Measurements from ENCODE around the gene SLC27A3.
"Not testable (repeated sequence)": the region's sequence is repeated elsewhere in the genome, so short reads cannot be mapped to it uniquely, and the experiment has no call there.

SLC27A3 gene

GRCh38 chr1:153763365-153764225, 11.6 kb upstream of the SLC27A3 start:
- no peak for DNase-seq

GRCh38 chr1:153764310-153764709, 10.9 kb upstream of the SLC27A3 start:
- DNase-seq = no peak

GRCh38 chr1:153766663-153767062, 8.5 kb upstream of the SLC27A3 start:
- not testable (repeated sequence) for DNase-seq

- no peak for DNase-seq
Observed at GRCh38 chr1:153767519-153767918, 7.7 kb upstream of the SLC27A3 start.

- no peak for DNase-seq
Observed at GRCh38 chr1:153768316-153769181, 6.7 kb upstream of the SLC27A3 start.

- DNase-seq = no peak
Observed at GRCh38 chr1:153769221-153769620, 6.0 kb upstream of the SLC27A3 start.

- no peak for DNase-seq
Observed at GRCh38 chr1:153770797-153771196, 4.4 kb upstream of the SLC27A3 start.

- DNase-seq = no peak
Observed at GRCh38 chr1:153771261-153771660, 3.9 kb upstream of the SLC27A3 start.

- no peak for DNase-seq
Observed at GRCh38 chr1:153771841-153772593, 3.2 kb upstream of the SLC27A3 start.

GRCh38 chr1:153773096-153773921, 1.9 kb upstream of the SLC27A3 start:
- DNase-seq = peak; percentile 36

- DNase-seq = no peak
Observed at GRCh38 chr1:153774026-153774595, 1.1 kb upstream of the SLC27A3 start.

GRCh38 chr1:153775458-153776327, 486 bp downstream of the SLC27A3 start:
- peak; percentile 67 for DNase-seq

GRCh38 chr1:153776352-153776751, 1.1 kb downstream of the SLC27A3 start:
- DNase-seq = no peak

GRCh38 chr1:153776845-153777370, 1.7 kb downstream of the SLC27A3 start:
- no peak for DNase-seq

- DNase-seq = no peak
Observed at GRCh38 chr1:153777648-153778047, 2.4 kb downstream of the SLC27A3 start.

- DNase-seq = no peak
Observed at GRCh38 chr1:153778051-153778823, 3.0 kb downstream of the SLC27A3 start.

- no peak for DNase-seq
Observed at GRCh38 chr1:153778824-153779519, 3.8 kb downstream of the SLC27A3 start.

GRCh38 chr1:153779781-153780541, 4.8 kb downstream of the SLC27A3 start:
- no peak for DNase-seq

Measured in CD4-positive, alpha-beta T cell treated with Interleukin-15 for 1 hour (primary cell).